ENCODE results near the gene TP53INP2.

TP53INP2 gene

GRCh38 chr20:34732523-34732922, 28.4 kb downstream of the TP53INP2 start:
- DNase-seq = no peak

- DNase-seq = no peak
Observed at GRCh38 chr20:34736106-34736735, 32.1 kb downstream of the TP53INP2 start.

GRCh38 chr20:34743039-34743438, 38.9 kb downstream of the TP53INP2 start:
- DNase-seq = no peak

GRCh38 chr20:34744340-34744739, 40.2 kb downstream of the TP53INP2 start:
- DNase-seq = no peak

- DNase-seq = no peak
Observed at GRCh38 chr20:34744847-34745246, 40.7 kb downstream of the TP53INP2 start.

GRCh38 chr20:34746674-34747073, 42.5 kb downstream of the TP53INP2 start:
- no peak for DNase-seq

- DNase-seq = no peak
Observed at GRCh38 chr20:34747479-34747878, 43.3 kb downstream of the TP53INP2 start.

- DNase-seq = no peak
Observed at GRCh38 chr20:34748709-34749108, 44.6 kb downstream of the TP53INP2 start.

- no peak for DNase-seq
Observed at GRCh38 chr20:34750484-34750883, 46.3 kb downstream of the TP53INP2 start.

- no peak for DNase-seq
Observed at GRCh38 chr20:34751453-34751852, 47.3 kb downstream of the TP53INP2 start.

- DNase-seq = no peak
Observed at GRCh38 chr20:34753706-34754461, 49.7 kb downstream of the TP53INP2 start.

GRCh38 chr20:34754611-34755010, 50.5 kb downstream of the TP53INP2 start:
- no peak for DNase-seq

- DNase-seq = no peak
Observed at GRCh38 chr20:34755367-34755766, 51.2 kb downstream of the TP53INP2 start.

- no peak for DNase-seq
Observed at GRCh38 chr20:34762031-34762555, 57.9 kb downstream of the TP53INP2 start.

All from NCI-H1417 treated with DMSO at 0.1 percent for 48 hours (cell line).